Adrenal gland (tissue), 19 donors: ENCODE measurements around the gene TASOR2. TPM values are rescaled to one million over a fixed set of nuclear protein-coding genes. Genes with fewer than 3 reads are reported as not detected.
A peak's percentile ranks its signal among the peaks of the same experiment; 100 is the strongest.

Source experiments
- DNase-seq, 7 donors: peaks; one replicate each; pipeline ENCODE4 v3.0.0-alpha.2; 2019 to 2020
- H3K27ac ChIP-seq, 5 donors: fragments of 200-600 bp; sonication (generic) in 4 of 5; 1 replicate in 3 of 5; 2 replicates in 2 of 5; pipeline versions ENCODE4 v1.5.1 to v1.8.0; 2016 to 2020; ENCODE audit warnings: mild to moderate bottlenecking in 1 of 5
- H3K27me3 ChIP-seq: fragments of 200-600 bp; 2 replicates; pipeline ENCODE4 v1.8.0; 2021
- H3K36me3 ChIP-seq, 2 donors: fragments of 200-600 bp; replicated peaks in 1 of 2; 1 replicate in 1 of 2; 2 replicates in 1 of 2; pipeline versions ENCODE4 v1.5.1 to v1.8.0; 2018 to 2022
- H3K4me1 ChIP-seq, 2 donors: fragments of 200-600 bp; replicated peaks in 1 of 2; 1 replicate in 1 of 2; 2 replicates in 1 of 2; pipeline versions ENCODE4 v1.5.1 to v1.8.0; 2018 to 2021
- H3K4me3 ChIP-seq, 4 donors: fragments of 200-600 bp; sonication (generic) in 3 of 4; one replicate each; pipeline ENCODE4 v1.5.1; 2016 to 2018
- H3K9me3 ChIP-seq, 3 donors: fragments of 200-600 bp; sonication (generic) in 1 of 3; replicated peaks in 1 of 3; 1 replicate in 2 of 3; 2 replicates in 1 of 3; pipeline versions ENCODE4 v1.5.1 to v1.8.0; 2016 to 2021
- POLR2A ChIP-seq, 2 donors: fragments of 450-650 bp; IDR thresholded peaks; one replicate each; pipeline ENCODE4 v1.6.1; 2017; ENCODE audit warnings: antibody characterized with exemption in 2 of 2, mild to moderate bottlenecking in 2 of 2, moderate library complexity in 1 of 2
- WGBS, 4 donors: extraction: QIAGEN DNeasy Blood & Tissue Kit in 2 of 4; methylation state at CpG; one replicate each; pipeline versions ENCODE4 v1.1.5 to v1.1.7; 2013 to 2017; 5-methylcytosine and 5-hydroxymethylcytosine counted together
- intact Hi-C, 2 donors: fragments of 100-400 bp; cut with DNase I; formaldehyde crosslinking; loops; one replicate each; pipeline versions ENCODE4 v1.14.1 to v1.15.0; 2022 to 2023
- long read RNA-seq, 10 donors: library from polyadenylated mRNA in 3 of 10; unstranded in 2 of 10; stranded (forward) in 1 of 10; transcript quantifications; one replicate each; pipeline ENCODE4 v2.0.0 and lab custom pipeline, GENCODE V29; 2021 to 2026
- polyA plus RNA-seq, 3 donors: library from polyadenylated mRNA; stranded (reverse); fragments of 200-250 nt in 2 of 3; fragments of 350-450 nt in 1 of 3; fragmentation: Illumina TruSeq in 1 of 3; extraction: RNeasy Lipid Tissue Mini Kit (QIAGEN cat#74804) in 1 of 3; gene quantifications; one replicate each; pipeline ENCODE4 v1.2.3, GENCODE V29; 2013 to 2014
- total RNA-seq, 9 donors: library from RNA; depleted of rRNA in 4 of 9; stranded (reverse); fragments of >200 nt in 4 of 9; fragments of 120-200 nt in 1 of 9; fragmentation: NEBNext Ultra II Directional in 1 of 9; extraction: Animal tissue kit (Norgen Biotek cat#: 25700) in 1 of 9; gene quantifications; one replicate each; pipeline versions ENCODE4 v1.1.0 to v1.2.4, GENCODE V29; 2013 to 2023
- TF ChIP-seq, protein P1 (sequence below), 6 experiments: fragments of 450-650 bp in 4 of 6; fragments of 200-600 bp in 2 of 6; sonication (generic) in 1 of 6; IDR thresholded peaks; 1 replicate in 5 of 6; 2 replicates in 1 of 6; pipeline versions ENCODE4 v1.5.1 to v1.8.0; 2016 to 2021; ENCODE audit warnings: antibody characterized with exemption in 6 of 6, mild to moderate bottlenecking in 2 of 6, moderate library complexity in 1 of 6
- donor health status: healthy with polysubstance abuse.
- donor health status: Bipolar disorder and iron deficiency.
- donor health status: DM: yes; HTN: yes; CAD: no.
- donor health status: DM: no; HTN: no; CAD: no.
- donor health status: DM: no; HTN: no; CAD: no.
- donor health status: DM: yes; HTN: yes; CAD: no.

The TASOR2 gene
- total RNA-seq (100 to 1,000 TPM in 2 of 9 donors, 10 to 100 TPM in 7; 36.6 to 182 (median 53.3) TPM), polyA plus RNA-seq (10 to 100 TPM; 15.4 to 43.4 (median 32.2) TPM)
- long read RNA-seq, donor 1, partial matches to known transcripts, result 18 of 19 reads
- long read RNA-seq, donor 1, other reads (novel, unspliced or antisense), result 0 of 19 reads
- long read RNA-seq, donor 2, partial matches to known transcripts, result 295 of 296 reads
- long read RNA-seq, donor 2, other reads (novel, unspliced or antisense), result 0 of 296 reads
- long read RNA-seq, donor 3, partial matches to known transcripts, result 0 of 1 reads
- long read RNA-seq, donor 3, other reads (novel, unspliced or antisense), result 0 of 1 reads
- long read RNA-seq, donor 4, partial matches to known transcripts, result 1 of 4 reads
- long read RNA-seq, donor 4, other reads (novel, unspliced or antisense), result 3 of 4 reads
- long read RNA-seq, donor 5, partial matches to known transcripts, result 5 of 9 reads
- long read RNA-seq, donor 5, other reads (novel, unspliced or antisense), result 4 of 9 reads
- long read RNA-seq, donor 6, partial matches to known transcripts, result 2 of 2 reads
- long read RNA-seq, donor 6, other reads (novel, unspliced or antisense), result 0 of 2 reads
- long read RNA-seq, donor 7, partial matches to known transcripts, result 5 of 5 reads
- long read RNA-seq, donor 7, other reads (novel, unspliced or antisense), result 0 of 5 reads
- long read RNA-seq, donor 8, partial matches to known transcripts, result 38 of 38 reads
- long read RNA-seq, donor 8, other reads (novel, unspliced or antisense), result 0 of 38 reads
- long read RNA-seq, donor 9, partial matches to known transcripts, result 172 of 178 reads
- long read RNA-seq, donor 9, other reads (novel, unspliced or antisense), result 6 of 178 reads
- long read RNA-seq, donor 10, partial matches to known transcripts, result 16 of 16 reads
- long read RNA-seq, donor 10, other reads (novel, unspliced or antisense), result 0 of 16 reads

- intact Hi-C loops, result loop anchor here in 1 of 2 donors (10.0 kb wide), 1 partner anchor 190 kb away; no protein-coding TSS in a partner anchor
- H3K9me3 ChIP-seq, result no peaks in the 10 kb centered on the region
- no peaks in the 10 kb centered on the region for H3K27me3 ChIP-seq
- H3K36me3 ChIP-seq, result no peaks in the 10 kb centered on the region
- TF ChIP-seq POLR2A (IDR thresholded peaks at IDR 0.05), result peak in 1 of 2 donors; percentile 58
- TF ChIP-seq, protein P1, sequence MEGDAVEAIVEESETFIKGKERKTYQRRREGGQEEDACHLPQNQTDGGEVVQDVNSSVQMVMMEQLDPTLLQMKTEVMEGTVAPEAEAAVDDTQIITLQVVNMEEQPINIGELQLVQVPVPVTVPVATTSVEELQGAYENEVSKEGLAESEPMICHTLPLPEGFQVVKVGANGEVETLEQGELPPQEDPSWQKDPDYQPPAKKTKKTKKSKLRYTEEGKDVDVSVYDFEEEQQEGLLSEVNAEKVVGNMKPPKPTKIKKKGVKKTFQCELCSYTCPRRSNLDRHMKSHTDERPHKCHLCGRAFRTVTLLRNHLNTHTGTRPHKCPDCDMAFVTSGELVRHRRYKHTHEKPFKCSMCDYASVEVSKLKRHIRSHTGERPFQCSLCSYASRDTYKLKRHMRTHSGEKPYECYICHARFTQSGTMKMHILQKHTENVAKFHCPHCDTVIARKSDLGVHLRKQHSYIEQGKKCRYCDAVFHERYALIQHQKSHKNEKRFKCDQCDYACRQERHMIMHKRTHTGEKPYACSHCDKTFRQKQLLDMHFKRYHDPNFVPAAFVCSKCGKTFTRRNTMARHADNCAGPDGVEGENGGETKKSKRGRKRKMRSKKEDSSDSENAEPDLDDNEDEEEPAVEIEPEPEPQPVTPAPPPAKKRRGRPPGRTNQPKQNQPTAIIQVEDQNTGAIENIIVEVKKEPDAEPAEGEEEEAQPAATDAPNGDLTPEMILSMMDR (IDR thresholded peaks at IDR 0.05), result no peak
- peak within 1 kb of the TSS; percentile 81 to 97 (median 88) for H3K27ac ChIP-seq
- peak; percentile 98 to 99 (median 99) for DNase-seq
- 1 to 2% (median 1%) methylated on average over 43 to 54 of the region's 54 CpGs for WGBS, 4 donors
- H3K4me1 ChIP-seq, result peaks cover 11 to 22% of the 10 kb centered on the region in 2 donors
- peak within 1 kb of the TSS; percentile 51 to 100 (median 78) for H3K4me3 ChIP-seq
Observed at GRCh38 chr10:5684318-5684970, at the start of gene TASOR2. Gene TASOR2 (plus strand): TSS chr10:5684838. CDS start chr10:5720643, 35,805 bp downstream.

DNA sequence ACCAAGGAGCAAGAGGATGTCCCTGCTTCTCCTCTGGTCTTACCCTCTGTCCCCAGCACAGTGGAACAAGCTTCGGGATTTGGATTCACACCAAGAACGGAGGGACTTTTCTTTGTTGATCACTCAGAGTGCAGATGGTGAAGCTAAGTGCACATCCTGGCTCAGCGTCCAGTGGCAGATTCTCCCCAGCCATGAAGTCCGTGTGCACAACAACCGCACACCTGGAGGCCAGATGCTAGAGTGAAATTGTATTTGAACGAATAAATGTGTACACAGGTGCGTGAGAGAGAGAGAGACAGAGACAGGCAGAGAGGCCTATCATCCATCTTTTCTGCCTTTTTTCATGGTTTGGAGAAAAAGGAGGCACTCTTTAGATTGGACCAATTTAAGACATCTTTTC, 49.7 kb upstream of the TASOR2 start:
- intact Hi-C loops, result no loop called here

DNA sequence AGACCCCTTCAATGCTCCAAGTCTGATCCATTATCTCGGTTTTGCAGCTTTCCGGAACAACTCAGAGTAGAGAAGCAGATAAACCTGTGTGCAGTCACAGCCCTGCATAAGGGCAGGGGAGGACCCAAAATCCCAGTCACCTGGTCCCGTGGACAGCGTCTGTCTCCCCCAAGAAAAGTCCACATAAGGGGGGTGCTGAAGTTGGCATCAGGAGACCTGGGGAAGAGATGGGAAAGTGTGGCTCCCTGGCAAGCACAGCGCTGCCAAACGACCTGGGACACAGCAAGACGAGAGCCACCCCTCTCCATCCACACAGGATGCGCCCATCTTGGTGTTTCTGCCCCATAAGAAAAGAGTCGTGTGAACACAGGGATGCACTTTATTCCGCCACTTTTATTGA, 46.1 kb upstream of the TASOR2 start:
- intact Hi-C loops, result no loop called here

More for the DNA sequence above, 49.7 kb upstream of the TASOR2 start:
- 89 to 93% (median 90%) methylated on average over 7 of the region's 7 CpGs for WGBS, 4 donors
- H3K27me3 ChIP-seq, result no peaks in the 10 kb centered on the region
- no peak for DNase-seq
- peaks cover 0 to 12% of the 10 kb centered on the region in 2 donors for H3K36me3 ChIP-seq
- H3K9me3 ChIP-seq, result no peaks in the 10 kb centered on the region
- no peak overlapping the region for H3K4me3 ChIP-seq
- TF ChIP-seq, protein P1 (IDR thresholded peaks at IDR 0.05), result no peak
- no peak for TF ChIP-seq POLR2A (IDR thresholded peaks at IDR 0.05)
- H3K4me1 ChIP-seq, result peaks cover 0 to 10% of the 10 kb centered on the region in 2 donors
- H3K27ac ChIP-seq, result no peak overlapping the region

More for the DNA sequence above, 46.1 kb upstream of the TASOR2 start:
- Histone ChIP-seq H3K27ac (no peak overlapping the region), H3K4me1 (peaks cover 0 to 1% of the 10 kb centered on the region in 2 donors), H3K4me3 (no peak overlapping the region), H3K27me3 (no peaks in the 10 kb centered on the region), H3K36me3 (peaks cover 0 to 37% of the 10 kb centered on the region in 2 donors), H3K9me3 (no peaks in the 10 kb centered on the region)
- 96 to 100% (median 97%) methylated on average over 7 to 10 of the region's 10 CpGs for WGBS, 4 donors
- DNase-seq, result no peak
- TF ChIP-seq POLR2A (IDR thresholded peaks at IDR 0.05), result no peak
- TF ChIP-seq, protein P1 (IDR thresholded peaks at IDR 0.05), result no peak
